Tibial nerve (tissue), 4 donors: ENCODE data around the gene TECPR1.

Source experiments
- EP300 ChIP-seq, 2 donors: sonication (generic); formaldehyde crosslinking; IDR thresholded peaks; one replicate each; pipeline ENCODE4 v1.6.1; 2017; ENCODE audit warnings: antibody characterized with exemption in 2 of 2, mild to moderate bottlenecking in 1 of 2
- POLR2A ChIP-seq, 2 donors: fragments of 450-650 bp; IDR thresholded peaks; one replicate each; pipeline ENCODE4 v1.6.1; 2017; ENCODE audit warnings: antibody characterized with exemption in 2 of 2, mild to moderate bottlenecking in 2 of 2, moderate library complexity in 2 of 2
- TF ChIP-seq, protein P1 (sequence below), 5 experiments: fragments of 200-600 bp in 3 of 5; fragments of 450-650 bp in 2 of 5; sonication (generic) in 3 of 5; IDR thresholded peaks; one replicate each; pipeline ENCODE4 v1.5.1; 2016 to 2019; ENCODE audit warnings: antibody characterized with exemption in 5 of 5, mild to moderate bottlenecking in 3 of 5, moderate library complexity in 2 of 5

DNA sequence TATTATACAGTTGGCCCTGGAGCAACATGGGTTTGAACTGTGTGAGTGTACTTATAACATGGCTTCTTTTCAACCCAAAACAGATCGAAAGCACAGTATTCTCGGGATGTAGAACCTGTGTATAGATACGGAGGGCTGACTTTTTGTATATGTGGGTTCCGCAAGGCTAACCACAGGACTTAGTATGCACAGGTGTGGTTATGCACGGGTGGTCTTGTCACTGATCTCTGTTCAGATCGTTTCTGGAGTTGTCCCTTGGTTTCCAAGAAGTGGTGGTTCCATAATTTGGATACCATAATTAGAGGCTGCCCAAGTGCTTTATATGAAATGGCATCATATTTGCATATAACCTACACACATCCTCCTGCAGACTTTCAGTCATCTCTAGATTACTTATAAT, 51.7 kb downstream of the TECPR1 start:
- TF ChIP-seq POLR2A (IDR thresholded peaks at IDR 0.05), result no peak
- TF ChIP-seq, protein P1, sequence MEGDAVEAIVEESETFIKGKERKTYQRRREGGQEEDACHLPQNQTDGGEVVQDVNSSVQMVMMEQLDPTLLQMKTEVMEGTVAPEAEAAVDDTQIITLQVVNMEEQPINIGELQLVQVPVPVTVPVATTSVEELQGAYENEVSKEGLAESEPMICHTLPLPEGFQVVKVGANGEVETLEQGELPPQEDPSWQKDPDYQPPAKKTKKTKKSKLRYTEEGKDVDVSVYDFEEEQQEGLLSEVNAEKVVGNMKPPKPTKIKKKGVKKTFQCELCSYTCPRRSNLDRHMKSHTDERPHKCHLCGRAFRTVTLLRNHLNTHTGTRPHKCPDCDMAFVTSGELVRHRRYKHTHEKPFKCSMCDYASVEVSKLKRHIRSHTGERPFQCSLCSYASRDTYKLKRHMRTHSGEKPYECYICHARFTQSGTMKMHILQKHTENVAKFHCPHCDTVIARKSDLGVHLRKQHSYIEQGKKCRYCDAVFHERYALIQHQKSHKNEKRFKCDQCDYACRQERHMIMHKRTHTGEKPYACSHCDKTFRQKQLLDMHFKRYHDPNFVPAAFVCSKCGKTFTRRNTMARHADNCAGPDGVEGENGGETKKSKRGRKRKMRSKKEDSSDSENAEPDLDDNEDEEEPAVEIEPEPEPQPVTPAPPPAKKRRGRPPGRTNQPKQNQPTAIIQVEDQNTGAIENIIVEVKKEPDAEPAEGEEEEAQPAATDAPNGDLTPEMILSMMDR (IDR thresholded peaks at IDR 0.05), result no peak
- no peak for TF ChIP-seq EP300 (IDR thresholded peaks at IDR 0.05)
